ENCODE data around the gene PIP5K1B.
"Not testable (repeated sequence)": the region's sequence is repeated elsewhere in the genome, so short reads cannot be mapped to it uniquely, and the experiment has no call there.

Gene PIP5K1B

GRCh38 chr9:69030851-69031645 is 326.0 kb downstream of the PIP5K1B start:
- DNase-seq (ENCODE audit: low read depth) = no peak

- DNase-seq (ENCODE audit: low read depth) = no peak
These were observed 329.0 kb downstream of the PIP5K1B start for GRCh38 chr9:69034071-69034470.

- no peak for DNase-seq (ENCODE audit: low read depth)
These were observed 330.6 kb downstream of the PIP5K1B start, which contains the start of gene FXN for GRCh38 chr9:69035438-69036308. FXN (plus strand) TSS chr9:69035752; CDS start chr9:69035783, 31 bp downstream.

GRCh38 chr9:69036309-69036708 is 331.3 kb downstream of the PIP5K1B start:
- DNase-seq (ENCODE audit: low read depth) = no peak

- DNase-seq (ENCODE audit: low read depth) = no peak
These were observed 331.8 kb downstream of the PIP5K1B start for GRCh38 chr9:69036799-69037198.

GRCh38 chr9:69040646-69041045 is 335.6 kb downstream of the PIP5K1B start:
- no peak for DNase-seq (ENCODE audit: low read depth)

- no peak for DNase-seq (ENCODE audit: low read depth)
These were observed 339.5 kb downstream of the PIP5K1B start for GRCh38 chr9:69044240-69045219.

- no peak for DNase-seq (ENCODE audit: low read depth)
These were observed 340.8 kb downstream of the PIP5K1B start for GRCh38 chr9:69045821-69046220.

GRCh38 chr9:69046723-69047122 is 341.7 kb downstream of the PIP5K1B start:
- DNase-seq (ENCODE audit: low read depth) = no peak

- DNase-seq (ENCODE audit: low read depth) = no peak
These were observed 342.3 kb downstream of the PIP5K1B start for GRCh38 chr9:69047371-69047770.

- DNase-seq (ENCODE audit: low read depth) = no peak
These were observed 344.1 kb downstream of the PIP5K1B start for GRCh38 chr9:69049094-69049493.

GRCh38 chr9:69050936-69051335 is 345.9 kb downstream of the PIP5K1B start:
- DNase-seq (ENCODE audit: low read depth) = not testable (repeated sequence)

GRCh38 chr9:69054989-69055388 is 349.9 kb downstream of the PIP5K1B start:
- no peak for DNase-seq (ENCODE audit: low read depth)

GRCh38 chr9:69056191-69056815 is 351.3 kb downstream of the PIP5K1B start:
- no peak for DNase-seq (ENCODE audit: low read depth)

- DNase-seq (ENCODE audit: low read depth) = no peak
These were observed 353.1 kb downstream of the PIP5K1B start for GRCh38 chr9:69058101-69058500.

Measured in HS-27A (cell line).